HCT116 (cell line): ENCODE data around the gene KIAA1614. TPM values are rescaled to one million over a fixed set of nuclear protein-coding genes. Genes with fewer than 3 reads are reported as not detected.

Experiments
- ATAC-seq: fragments of 200-7000 bp; cut with Tn5 transposase; 2 replicates; pipeline ENCODE4 v1.9.1; 2020; ENCODE audit warnings: mild to moderate bottlenecking, moderate library complexity
- BruUV-seq: library from RNA; stranded (reverse); fragments of 400-500 nt; replicated peaks from 2 replicates; lab custom pipeline; 2021; lab: Mats Ljungman, UMichigan
- CTCF ChIA-PET: fragments of 300-600 bp; sonication (Branson Sonifier 250); formaldehyde crosslinking; loops from one replicate; lab custom pipeline; 2021; ENCODE audit warnings: antibody characterized with exemption; lab: Charles Lee
- POLR2A ChIA-PET: fragments of 300-600, 350-600 bp; sonication (Branson Sonifier 250); formaldehyde crosslinking; loops from one replicate; lab custom pipeline; 2021; ENCODE audit warnings: antibody characterized with exemption; lab: Charles Lee
- RAD21 ChIA-PET, 2 experiments: fragments of 300-600 bp; sonication (Branson Sonifier 250); formaldehyde crosslinking; loops; one replicate each; lab custom pipeline; 2023; ENCODE audit warnings: low total read pairs in 2 of 2; ENCODE audit not compliant: uncharacterized antibody in 2 of 2, unreplicated experiment in 2 of 2, low non-redundant PET in 1 of 2; lab: Charles Lee
- DNase-seq: peaks from one replicate; pipeline ENCODE4 v3.0.0-alpha.2; 2010; ENCODE audit warnings: low read depth, low spot score
- H2AFZ ChIP-seq: fragments of 200-600 bp; shearing (Covaris generic), sonication (generic); 2 replicates; pipeline ENCODE4 v1.6.1; 2017; ENCODE audit warnings: low read depth, mixed run types, mixed read lengths, antibody characterized with exemption, low read length; ENCODE audit not compliant: poor library complexity, severe bottlenecking
- H3K27ac ChIP-seq: 2 replicates; pipeline ENCODE4 v1.5.1; 2012; ENCODE audit warnings: low read depth, low read length
- H3K27me3 ChIP-seq: fragments of 200-600 bp; sonication (generic); 2 replicates; pipeline ENCODE4 v1.6.1; 2016; ENCODE audit warnings: mixed run types, low read length, mixed read lengths; ENCODE audit not compliant: insufficient read depth
- H3K36me3 ChIP-seq, 2 experiments: fragments of 200-500 bp in 1 of 2; fragments of 200-600 bp in 1 of 2; sonication (Bioruptor generic) in 1 of 2; sonication (generic) in 1 of 2; 2 replicates each; pipeline versions ENCODE4 v1.5.1 to v1.6.1; 2014 to 2016; ENCODE audit warnings: low read length in 2 of 2, inconsistent platforms in 1 of 2, mixed read lengths in 1 of 2, mixed run types in 1 of 2; ENCODE audit not compliant: insufficient read depth in 2 of 2, control insufficient read depth in 1 of 2
- H3K4me1 ChIP-seq, 2 experiments: fragments of 200-600 bp in 1 of 2; sonication (generic) in 1 of 2; 2 replicates each; pipeline versions ENCODE4 v1.5.1 to v1.6.1; 2012 to 2017; ENCODE audit warnings: low read length in 2 of 2, inconsistent platforms in 1 of 2, mild to moderate bottlenecking in 1 of 2, mixed read lengths in 1 of 2, mixed run types in 1 of 2, moderate library complexity in 1 of 2; ENCODE audit not compliant: insufficient read depth in 2 of 2, control insufficient read depth in 1 of 2
- H3K4me2 ChIP-seq: fragments of 200-600 bp; sonication (generic); 2 replicates; pipeline ENCODE4 v1.6.1; 2017; ENCODE audit warnings: mixed run types, low read length, mixed read lengths
- H3K4me3 ChIP-seq, 2 experiments: fragments of 200-600 bp in 1 of 2; sonication (generic) in 1 of 2; replicated peaks in 1 of 2; 2 replicates each; pipeline ENCODE4 v1.5.1; 2011 to 2016; ENCODE audit warnings: low read length in 2 of 2, control low read depth in 1 of 2, low read depth in 1 of 2, mild to moderate bottlenecking in 1 of 2, mixed read lengths in 1 of 2, mixed run types in 1 of 2
- H3K79me2 ChIP-seq: fragments of 200-600 bp; sonication (generic); 2 replicates; pipeline ENCODE4 v1.6.1; 2017; ENCODE audit warnings: mild to moderate bottlenecking, mixed run types, low read length, moderate library complexity, mixed read lengths; ENCODE audit not compliant: insufficient read depth
- H3K9ac ChIP-seq: fragments of 200-600 bp; sonication (generic); 2 replicates; pipeline ENCODE4 v1.6.1; 2016; ENCODE audit warnings: low read length, mixed read lengths
- H3K9me2 ChIP-seq: fragments of 200-600 bp; sonication (generic), shearing (Covaris generic); 2 replicates; pipeline ENCODE4 v1.6.1; 2017; ENCODE audit warnings: mixed run types, mild to moderate bottlenecking, moderate library complexity; ENCODE audit not compliant: insufficient read depth
- H3K9me3 ChIP-seq, 2 experiments: fragments of 200-500 bp in 1 of 2; fragments of 200-600 bp in 1 of 2; sonication (Bioruptor generic) in 1 of 2; sonication (generic) in 1 of 2; 2 replicates each; pipeline ENCODE4 v1.6.1; 2014 to 2017; ENCODE audit warnings: low read length in 2 of 2, mixed read lengths in 2 of 2, inconsistent platforms in 1 of 2, low read depth in 1 of 2, mild to moderate bottlenecking in 1 of 2, mixed run types in 1 of 2, moderate library complexity in 1 of 2; ENCODE audit not compliant: control insufficient read depth in 1 of 2, insufficient read depth in 1 of 2
- H4K20me1 ChIP-seq: fragments of 200-600 bp; sonication (generic), shearing (Covaris generic); 2 replicates; pipeline ENCODE4 v1.6.1; 2017; ENCODE audit warnings: mixed run types, mild to moderate bottlenecking, moderate library complexity; ENCODE audit not compliant: insufficient read depth
- CBX3 ChIP-seq: IDR thresholded peaks from 2 replicates; pipeline ENCODE4 v1.6.1; 2012; ENCODE audit warnings: low read depth
- CEBPB ChIP-seq: IDR thresholded peaks from 2 replicates; pipeline ENCODE4 v1.6.1; 2012; ENCODE audit warnings: low read depth
- EGR1 ChIP-seq: IDR thresholded peaks from 2 replicates; pipeline ENCODE4 v1.6.1; 2012; ENCODE audit warnings: low read depth
- ELF1 ChIP-seq: IDR thresholded peaks from 2 replicates; pipeline ENCODE4 v1.6.1; 2012; ENCODE audit warnings: low read depth, borderline replicate concordance
- EZH2 ChIP-seq: fragments of 200-600 bp; sonication (generic); IDR thresholded peaks from 2 replicates; pipeline ENCODE4 v1.6.1; 2017; ENCODE audit warnings: antibody characterized with exemption, mixed run types
- EZH2phosphoT487 ChIP-seq: fragments of 200-600 bp; IDR thresholded peaks from 2 replicates; pipeline ENCODE4 v1.6.1; 2018; ENCODE audit warnings: antibody characterized with exemption, borderline replicate concordance
- FOSL1 ChIP-seq: IDR thresholded peaks from 2 replicates; pipeline ENCODE4 v1.6.1; 2012; ENCODE audit warnings: low read depth
- JUND ChIP-seq: IDR thresholded peaks from 2 replicates; pipeline ENCODE4 v1.6.1; 2012
- MAX ChIP-seq: IDR thresholded peaks from 2 replicates; pipeline ENCODE4 v1.6.1; 2012
- SIN3A ChIP-seq: IDR thresholded peaks from 2 replicates; pipeline ENCODE4 v1.6.1; 2012; ENCODE audit warnings: low read depth
- TCF7L2 ChIP-seq: IDR thresholded peaks from 2 replicates; pipeline ENCODE4 v1.7.0; 2011; ENCODE audit warnings: borderline replicate concordance, inconsistent platforms; ENCODE audit not compliant: insufficient read depth, insufficient read length; ENCODE audit errors: extremely low read depth
- ZFX ChIP-seq: fragments of 450-650 bp; IDR thresholded peaks from 2 replicates; pipeline ENCODE4 v1.6.1; 2017
- ZNF274 ChIP-seq: fragments of 200-500 bp; sonication (Bioruptor generic); IDR thresholded peaks from 2 replicates; pipeline ENCODE4 v1.6.1; 2014; ENCODE audit warnings: mild to moderate bottlenecking, low read depth, low read length, inconsistent platforms
- intact Hi-C: fragments of 100-400 bp; cut with micrococcal nuclease; formaldehyde crosslinking; loops from 2 replicates; pipeline ENCODE4 v1.10.0; 2022
- total RNA-seq: library from RNA; stranded (reverse); gene quantifications from one replicate; pipeline ENCODE4 v1.2.1, GENCODE V29; 2021; ENCODE audit not compliant: unreplicated experiment
- TF ChIP-seq, protein P1 (sequence below): IDR thresholded peaks from 2 replicates; pipeline ENCODE4 v1.6.1; 2011; ENCODE audit warnings: mild to moderate bottlenecking, low read length, moderate library complexity; ENCODE audit not compliant: insufficient replicate concordance; ENCODE audit errors: extremely low read depth

Gene KIAA1614
- total RNA-seq, 1 experiment from 2014 or later = 0.25 TPM

- Histone ChIP-seq H3K4me2 (no peak overlapping the region), H3K4me3 (no peak overlapping the region)
- no peak for ATAC-seq
Observed at GRCh38 chr1:180923887-180924286, 11.2 kb downstream of the KIAA1614 start.

DNA sequence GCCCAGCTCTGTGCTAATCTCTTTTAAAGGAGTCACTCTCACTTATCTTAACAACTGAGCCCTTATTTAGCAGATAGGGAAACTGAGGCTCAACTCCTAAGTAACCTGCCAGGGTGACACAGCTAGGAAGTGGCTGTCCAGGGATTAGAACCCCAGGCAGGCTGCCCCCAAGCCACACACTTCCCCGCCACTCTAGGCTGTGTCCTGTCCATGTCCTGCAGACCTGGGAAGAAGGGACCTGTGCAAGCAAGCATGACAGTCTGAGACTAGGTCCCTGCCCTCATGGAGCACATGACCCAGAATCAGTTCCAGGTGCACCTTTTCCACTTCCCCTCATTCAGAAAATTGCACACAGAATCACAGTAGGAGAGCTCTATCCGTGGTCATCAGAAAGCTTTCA, 12.2 kb downstream of the KIAA1614 start:
- H3K4me2 ChIP-seq = no peak overlapping the region
- CTCF ChIA-PET = no interaction called here

More at GRCh38 chr1:180923887-180924286, 11.2 kb downstream of the KIAA1614 start:
- no peaks in the 10 kb centered on the region for H3K4me1 ChIP-seq
- H3K27ac ChIP-seq = no peak overlapping the region
- H3K9me2 ChIP-seq = no peaks in the 10 kb centered on the region
- H3K36me3 ChIP-seq = no peaks in the 10 kb centered on the region
- H2AFZ ChIP-seq = no peak overlapping the region
- H3K9ac ChIP-seq = no peak overlapping the region
- POLR2A ChIA-PET = no interaction called here
- TF ChIP-seq ZNF274 = no peak
- TF ChIP-seq MAX = no peak
- TF ChIP-seq SIN3A = no peak
- TF ChIP-seq CEBPB = no peak
- TF ChIP-seq ZFX = no peak
- TF ChIP-seq CBX3 = no peak
- no peak for TF ChIP-seq EGR1
- TF ChIP-seq ELF1 = no peak
- no peak for TF ChIP-seq EZH2phosphoT487
- intact Hi-C loops = no loop called here
- H4K20me1 ChIP-seq = no peaks in the 10 kb centered on the region
- CTCF ChIA-PET = no interaction called here
- no peak for DNase-seq
- no peaks in the 10 kb centered on the region for H3K27me3 ChIP-seq
- H3K79me2 ChIP-seq = no peaks in the 10 kb centered on the region
- RAD21 ChIA-PET = no interaction called here
- BruUV-seq = no TSS peak
- H3K9me3 ChIP-seq = no peaks in the 10 kb centered on the region

More for the DNA sequence above, 12.2 kb downstream of the KIAA1614 start:
- H3K4me1 ChIP-seq = no peaks in the 10 kb centered on the region
- H4K20me1 ChIP-seq = no peaks in the 10 kb centered on the region
- H3K27me3 ChIP-seq = no peaks in the 10 kb centered on the region
- no peak for DNase-seq
- TF ChIP-seq MAX = no peak
- TF ChIP-seq EGR1 = no peak
- no peak for TF ChIP-seq JUND
- no peak for TF ChIP-seq CEBPB
- TF ChIP-seq TCF7L2 = no peak
- no peak for TF ChIP-seq FOSL1
- TF ChIP-seq, protein P1, sequence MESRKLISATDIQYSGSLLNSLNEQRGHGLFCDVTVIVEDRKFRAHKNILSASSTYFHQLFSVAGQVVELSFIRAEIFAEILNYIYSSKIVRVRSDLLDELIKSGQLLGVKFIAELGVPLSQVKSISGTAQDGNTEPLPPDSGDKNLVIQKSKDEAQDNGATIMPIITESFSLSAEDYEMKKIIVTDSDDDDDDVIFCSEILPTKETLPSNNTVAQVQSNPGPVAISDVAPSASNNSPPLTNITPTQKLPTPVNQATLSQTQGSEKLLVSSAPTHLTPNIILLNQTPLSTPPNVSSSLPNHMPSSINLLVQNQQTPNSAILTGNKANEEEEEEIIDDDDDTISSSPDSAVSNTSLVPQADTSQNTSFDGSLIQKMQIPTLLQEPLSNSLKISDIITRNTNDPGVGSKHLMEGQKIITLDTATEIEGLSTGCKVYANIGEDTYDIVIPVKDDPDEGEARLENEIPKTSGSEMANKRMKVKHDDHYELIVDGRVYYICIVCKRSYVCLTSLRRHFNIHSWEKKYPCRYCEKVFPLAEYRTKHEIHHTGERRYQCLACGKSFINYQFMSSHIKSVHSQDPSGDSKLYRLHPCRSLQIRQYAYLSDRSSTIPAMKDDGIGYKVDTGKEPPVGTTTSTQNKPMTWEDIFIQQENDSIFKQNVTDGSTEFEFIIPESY = no peak
- no peak for TF ChIP-seq EZH2phosphoT487
- no peak for TF ChIP-seq ELF1
- TF ChIP-seq ZFX = no peak
- no peak for TF ChIP-seq ZNF274
- no peak for TF ChIP-seq EZH2
- H3K9ac ChIP-seq = no peak overlapping the region
- intact Hi-C loops = no loop called here
- no peaks in the 10 kb centered on the region for H3K79me2 ChIP-seq
- no peaks in the 10 kb centered on the region for H3K36me3 ChIP-seq
- no peak overlapping the region for H2AFZ ChIP-seq
- POLR2A ChIA-PET = no interaction called here
- H3K9me2 ChIP-seq = no peaks in the 10 kb centered on the region
- no peak overlapping the region for H3K4me3 ChIP-seq
- ATAC-seq = no peak
- BruUV-seq = no TSS peak
- H3K27ac ChIP-seq = no peak overlapping the region
- no peaks in the 10 kb centered on the region for H3K9me3 ChIP-seq
- RAD21 ChIA-PET = no interaction called here
